ENCODE measurements around the gene HIBADH. TPM values are rescaled to one million over a fixed set of nuclear protein-coding genes. Genes with fewer than 3 reads are reported as not detected.

Gene HIBADH
- total RNA-seq, 4 donors from 2014 or later: 19.6 to 35.0 (median 30.5) TPM

DNA sequence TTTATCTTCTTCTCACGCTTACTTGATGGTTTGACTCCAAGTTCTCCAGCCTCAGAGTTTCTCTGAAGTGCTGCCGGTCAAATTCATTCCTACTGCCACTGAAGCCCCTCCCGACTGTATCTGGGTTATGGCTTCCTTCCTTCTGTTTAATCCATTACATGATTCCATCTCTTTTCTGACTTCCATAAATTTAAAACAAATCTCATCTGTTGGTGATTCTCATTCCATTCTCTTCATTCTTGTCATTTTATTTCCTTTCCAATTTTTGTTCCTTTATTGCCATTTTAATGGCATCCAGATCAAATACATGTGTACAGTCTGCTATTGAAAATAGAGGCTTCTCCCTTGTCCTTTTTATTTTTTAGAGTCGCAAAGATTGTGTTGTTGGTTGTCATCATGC lies 25.4 kb upstream of the HIBADH start:
- TF ChIP-seq POLR2A (IDR thresholded peaks at IDR 0.05): no peak
- TF ChIP-seq, protein P1, sequence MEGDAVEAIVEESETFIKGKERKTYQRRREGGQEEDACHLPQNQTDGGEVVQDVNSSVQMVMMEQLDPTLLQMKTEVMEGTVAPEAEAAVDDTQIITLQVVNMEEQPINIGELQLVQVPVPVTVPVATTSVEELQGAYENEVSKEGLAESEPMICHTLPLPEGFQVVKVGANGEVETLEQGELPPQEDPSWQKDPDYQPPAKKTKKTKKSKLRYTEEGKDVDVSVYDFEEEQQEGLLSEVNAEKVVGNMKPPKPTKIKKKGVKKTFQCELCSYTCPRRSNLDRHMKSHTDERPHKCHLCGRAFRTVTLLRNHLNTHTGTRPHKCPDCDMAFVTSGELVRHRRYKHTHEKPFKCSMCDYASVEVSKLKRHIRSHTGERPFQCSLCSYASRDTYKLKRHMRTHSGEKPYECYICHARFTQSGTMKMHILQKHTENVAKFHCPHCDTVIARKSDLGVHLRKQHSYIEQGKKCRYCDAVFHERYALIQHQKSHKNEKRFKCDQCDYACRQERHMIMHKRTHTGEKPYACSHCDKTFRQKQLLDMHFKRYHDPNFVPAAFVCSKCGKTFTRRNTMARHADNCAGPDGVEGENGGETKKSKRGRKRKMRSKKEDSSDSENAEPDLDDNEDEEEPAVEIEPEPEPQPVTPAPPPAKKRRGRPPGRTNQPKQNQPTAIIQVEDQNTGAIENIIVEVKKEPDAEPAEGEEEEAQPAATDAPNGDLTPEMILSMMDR (IDR thresholded peaks at IDR 0.05): no peak
- no peak for DNase-seq (ENCODE audit: low spot score in 2 of 2)
- H3K4me3 ChIP-seq (ENCODE audit: low read depth, poor library complexity, severe bottlenecking): no peak overlapping the region
- 52 to 57% methylated on average over 4 of the region's 4 CpGs for WGBS, 2 donors
- intact Hi-C loops (cut with DNase I; ENCODE audit: low total_unique reads): no loop called here

DNA sequence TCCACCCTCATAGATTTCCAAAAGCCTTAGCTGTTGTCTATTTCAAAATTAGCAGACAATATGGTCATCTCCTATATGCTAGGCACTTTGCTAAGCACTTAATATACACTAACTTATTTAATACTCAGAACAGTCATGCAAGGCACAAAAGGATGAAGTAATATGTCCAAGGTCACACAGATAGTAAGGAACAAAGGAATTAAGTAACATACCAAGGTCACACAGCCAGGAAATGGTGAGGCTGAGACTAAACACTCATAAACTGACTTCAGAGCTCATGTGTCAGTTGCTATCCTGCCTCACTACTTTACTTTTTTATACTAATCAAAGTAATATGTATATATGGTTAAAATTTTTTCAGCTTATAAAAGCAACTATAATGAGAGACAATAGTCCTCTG lies 23.6 kb upstream of the HIBADH start:
- intact Hi-C loops (cut with DNase I; ENCODE audit: low total_unique reads): no loop called here
- TF ChIP-seq, protein P1 (IDR thresholded peaks at IDR 0.05): no peak
- TF ChIP-seq POLR2A (IDR thresholded peaks at IDR 0.05): no peak
- no peak overlapping the region for H3K4me3 ChIP-seq (ENCODE audit: low read depth, poor library complexity, severe bottlenecking)
- no peak for DNase-seq (ENCODE audit: low spot score in 2 of 2)

DNA sequence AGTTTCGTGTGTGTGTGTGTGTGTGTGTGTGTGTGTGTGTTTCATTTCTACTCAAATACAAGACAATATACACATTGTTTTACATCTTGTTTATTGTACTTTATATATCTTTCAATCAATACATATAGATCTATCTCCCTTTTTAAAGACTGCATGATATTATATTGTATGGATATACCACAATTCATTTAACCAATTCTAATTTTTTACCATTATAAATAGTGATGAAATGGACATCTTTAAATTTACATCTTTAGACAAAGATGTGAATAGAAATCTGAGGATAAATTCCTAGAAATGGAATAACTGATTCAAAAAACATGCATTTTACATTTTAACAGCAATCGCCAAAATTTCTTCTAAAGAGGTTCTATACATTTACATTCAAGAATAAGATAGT lies 23.2 kb upstream of the HIBADH start:
- intact Hi-C loops (cut with DNase I; ENCODE audit: low total_unique reads): no loop called here
- no peak for TF ChIP-seq POLR2A (IDR thresholded peaks at IDR 0.05)
- TF ChIP-seq, protein P1 (IDR thresholded peaks at IDR 0.05): no peak

DNA sequence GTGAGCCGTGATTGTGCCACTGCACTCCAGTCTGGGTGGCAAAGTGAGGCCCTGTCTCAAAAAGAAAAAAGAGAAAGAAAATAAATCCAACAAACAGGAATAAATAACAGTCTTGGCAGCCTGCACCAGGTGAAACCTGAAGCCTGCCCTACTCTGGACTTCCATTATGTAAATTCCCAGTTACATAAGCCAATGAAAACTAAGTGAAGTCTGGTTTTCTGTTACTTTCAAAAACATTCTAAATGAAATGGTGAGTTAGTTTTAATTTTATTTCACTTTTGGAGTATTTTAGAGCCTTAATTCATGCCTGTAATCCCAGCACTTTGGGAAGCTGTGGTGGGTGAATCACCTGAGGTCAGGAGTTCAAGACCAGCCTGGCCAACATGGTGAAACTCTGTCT lies 22.5 kb upstream of the HIBADH start:
- intact Hi-C loops (cut with DNase I; ENCODE audit: low total_unique reads): no loop called here
- no peak for TF ChIP-seq POLR2A (IDR thresholded peaks at IDR 0.05)
- TF ChIP-seq, protein P1 (IDR thresholded peaks at IDR 0.05): no peak
- 100% methylated on average over 1 of the region's 1 CpG for WGBS, 2 donors
- no peak overlapping the region for H3K4me3 ChIP-seq (ENCODE audit: low read depth, poor library complexity, severe bottlenecking)
- DNase-seq (ENCODE audit: low spot score in 2 of 2): no peak

More for the DNA sequence above, 23.2 kb upstream of the HIBADH start:
- no peak for DNase-seq (ENCODE audit: low spot score in 2 of 2)
- whole genome bisulfite sequencing, 2 donors: 67 to 70% methylated on average over 2 of the region's 2 CpGs
- no peak overlapping the region for H3K4me3 ChIP-seq (ENCODE audit: low read depth, poor library complexity, severe bottlenecking)

DNA sequence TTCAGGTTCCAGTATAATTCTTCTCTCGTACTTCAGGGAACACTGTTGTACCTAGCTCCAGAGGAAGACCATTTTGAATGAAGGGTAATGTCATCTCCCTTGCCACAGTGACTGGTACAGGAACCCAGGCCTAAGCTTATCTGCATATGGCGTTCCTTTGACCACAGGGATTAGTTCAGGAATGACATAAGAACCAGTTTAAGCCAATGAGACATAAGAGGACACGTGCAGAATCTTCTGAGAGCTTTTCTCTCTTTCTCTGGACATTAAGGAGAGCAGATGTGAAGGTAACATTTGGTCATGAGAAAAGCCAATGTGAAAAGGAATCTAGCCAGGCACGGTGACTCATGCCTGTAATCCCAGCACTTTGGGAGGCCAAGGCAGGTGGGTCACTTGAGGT lies 21.8 kb upstream of the HIBADH start:
- TF ChIP-seq, protein P1 (IDR thresholded peaks at IDR 0.05): no peak
- no peak for TF ChIP-seq POLR2A (IDR thresholded peaks at IDR 0.05)
- DNase-seq (ENCODE audit: low spot score in 2 of 2): no peak

DNA sequence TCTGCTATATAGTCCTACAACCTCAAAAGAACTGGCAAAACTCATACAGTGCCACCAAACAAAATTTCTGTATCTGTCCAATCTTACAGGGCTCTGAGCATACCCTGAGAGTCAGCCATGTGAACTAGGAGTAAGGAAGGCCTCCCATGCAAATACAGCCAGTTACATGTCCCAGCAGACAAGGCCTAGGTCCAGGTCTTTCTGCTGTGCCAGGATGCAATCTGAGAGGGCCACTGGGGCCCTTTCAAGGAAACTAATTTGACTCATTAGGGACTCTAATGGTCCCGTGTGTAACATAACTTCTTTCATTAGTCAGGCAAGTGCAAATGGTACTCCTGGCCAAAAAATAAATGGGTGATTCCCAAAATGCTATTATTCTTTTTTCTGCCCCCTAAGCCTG lies 17.9 kb upstream of the HIBADH start:
- no peak for DNase-seq (ENCODE audit: low spot score in 2 of 2)
- TF ChIP-seq POLR2A (IDR thresholded peaks at IDR 0.05): no peak
- TF ChIP-seq, protein P1 (IDR thresholded peaks at IDR 0.05): no peak
- 56 to 67% methylated on average over 1 of the region's 1 CpG for WGBS, 2 donors
- no peak overlapping the region for H3K4me3 ChIP-seq (ENCODE audit: low read depth, poor library complexity, severe bottlenecking)
- intact Hi-C loops (cut with DNase I; ENCODE audit: low total_unique reads): no loop called here

More for the DNA sequence above, 21.8 kb upstream of the HIBADH start:
- 94 to 95% methylated on average over 4 of the region's 4 CpGs for WGBS, 2 donors
- H3K4me3 ChIP-seq (ENCODE audit: low read depth, poor library complexity, severe bottlenecking): no peak overlapping the region
- intact Hi-C loops (cut with DNase I; ENCODE audit: low total_unique reads): no loop called here
